ENCODE measurements around the gene DNAJC13.
A peak's percentile ranks its signal among the peaks of the same experiment; 100 is the strongest.
"Not testable (repeated sequence)": the region's sequence is repeated elsewhere in the genome, so short reads cannot be mapped to it uniquely, and the experiment has no call there.

Gene DNAJC13, protein sequence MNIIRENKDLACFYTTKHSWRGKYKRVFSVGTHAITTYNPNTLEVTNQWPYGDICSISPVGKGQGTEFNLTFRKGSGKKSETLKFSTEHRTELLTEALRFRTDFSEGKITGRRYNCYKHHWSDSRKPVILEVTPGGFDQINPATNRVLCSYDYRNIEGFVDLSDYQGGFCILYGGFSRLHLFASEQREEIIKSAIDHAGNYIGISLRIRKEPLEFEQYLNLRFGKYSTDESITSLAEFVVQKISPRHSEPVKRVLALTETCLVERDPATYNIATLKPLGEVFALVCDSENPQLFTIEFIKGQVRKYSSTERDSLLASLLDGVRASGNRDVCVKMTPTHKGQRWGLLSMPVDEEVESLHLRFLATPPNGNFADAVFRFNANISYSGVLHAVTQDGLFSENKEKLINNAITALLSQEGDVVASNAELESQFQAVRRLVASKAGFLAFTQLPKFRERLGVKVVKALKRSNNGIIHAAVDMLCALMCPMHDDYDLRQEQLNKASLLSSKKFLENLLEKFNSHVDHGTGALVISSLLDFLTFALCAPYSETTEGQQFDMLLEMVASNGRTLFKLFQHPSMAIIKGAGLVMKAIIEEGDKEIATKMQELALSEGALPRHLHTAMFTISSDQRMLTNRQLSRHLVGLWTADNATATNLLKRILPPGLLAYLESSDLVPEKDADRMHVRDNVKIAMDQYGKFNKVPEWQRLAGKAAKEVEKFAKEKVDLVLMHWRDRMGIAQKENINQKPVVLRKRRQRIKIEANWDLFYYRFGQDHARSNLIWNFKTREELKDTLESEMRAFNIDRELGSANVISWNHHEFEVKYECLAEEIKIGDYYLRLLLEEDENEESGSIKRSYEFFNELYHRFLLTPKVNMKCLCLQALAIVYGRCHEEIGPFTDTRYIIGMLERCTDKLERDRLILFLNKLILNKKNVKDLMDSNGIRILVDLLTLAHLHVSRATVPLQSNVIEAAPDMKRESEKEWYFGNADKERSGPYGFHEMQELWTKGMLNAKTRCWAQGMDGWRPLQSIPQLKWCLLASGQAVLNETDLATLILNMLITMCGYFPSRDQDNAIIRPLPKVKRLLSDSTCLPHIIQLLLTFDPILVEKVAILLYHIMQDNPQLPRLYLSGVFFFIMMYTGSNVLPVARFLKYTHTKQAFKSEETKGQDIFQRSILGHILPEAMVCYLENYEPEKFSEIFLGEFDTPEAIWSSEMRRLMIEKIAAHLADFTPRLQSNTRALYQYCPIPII (N-terminal part only)

GRCh38 chr3:132416807-132417694 lies at the start of gene DNAJC13:
DNAJC13 (plus strand) TSS chr3:132417502; CDS start chr3:132434551, 17,049 bp downstream.
- DNase-seq, result peak; percentile 80 to 82

DNA sequence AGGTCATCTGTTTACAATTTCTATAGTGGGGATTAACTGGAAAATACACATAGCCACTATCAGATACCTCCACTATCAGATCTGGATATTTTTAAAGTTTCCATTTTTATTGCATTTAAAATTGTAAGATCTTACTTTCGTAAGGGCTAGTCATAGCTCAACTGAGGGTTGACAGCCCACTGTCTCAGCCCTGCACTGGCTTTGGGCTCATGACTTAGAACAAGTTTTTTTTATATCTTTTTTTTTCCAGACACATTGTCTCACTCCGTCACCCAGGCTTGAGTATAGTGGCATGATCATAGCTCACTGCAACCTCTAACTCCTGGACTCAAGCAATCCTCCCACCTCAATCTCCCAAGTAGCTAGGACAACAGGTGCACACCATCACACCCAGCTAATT lies 48.8 kb upstream of the DNAJC13 start:
- no peak for DNase-seq

DNA sequence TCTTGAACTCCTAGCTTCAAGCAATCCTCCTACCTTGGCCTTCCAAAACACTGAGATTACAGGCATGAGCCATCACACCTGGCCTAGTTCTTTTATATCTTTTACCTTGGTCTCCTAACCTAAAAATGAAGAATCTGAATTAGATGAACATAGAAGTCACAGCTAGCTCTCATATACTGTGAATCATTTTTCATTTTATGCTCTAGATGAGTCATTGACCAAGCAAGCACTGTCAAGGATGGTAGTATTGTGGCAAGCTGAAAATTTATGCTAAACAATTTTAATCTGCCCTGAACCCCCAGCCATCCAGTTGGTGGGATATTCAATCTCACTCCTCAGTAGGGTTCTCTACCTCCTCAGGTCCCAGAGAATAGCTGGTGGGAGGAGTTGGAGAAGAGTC lies 48.3 kb upstream of the DNAJC13 start:
- no peak for DNase-seq

GRCh38 chr3:132376945-132377354 lies 40.4 kb upstream of the DNAJC13 start:
- DNase-seq, result not testable (repeated sequence)

DNA sequence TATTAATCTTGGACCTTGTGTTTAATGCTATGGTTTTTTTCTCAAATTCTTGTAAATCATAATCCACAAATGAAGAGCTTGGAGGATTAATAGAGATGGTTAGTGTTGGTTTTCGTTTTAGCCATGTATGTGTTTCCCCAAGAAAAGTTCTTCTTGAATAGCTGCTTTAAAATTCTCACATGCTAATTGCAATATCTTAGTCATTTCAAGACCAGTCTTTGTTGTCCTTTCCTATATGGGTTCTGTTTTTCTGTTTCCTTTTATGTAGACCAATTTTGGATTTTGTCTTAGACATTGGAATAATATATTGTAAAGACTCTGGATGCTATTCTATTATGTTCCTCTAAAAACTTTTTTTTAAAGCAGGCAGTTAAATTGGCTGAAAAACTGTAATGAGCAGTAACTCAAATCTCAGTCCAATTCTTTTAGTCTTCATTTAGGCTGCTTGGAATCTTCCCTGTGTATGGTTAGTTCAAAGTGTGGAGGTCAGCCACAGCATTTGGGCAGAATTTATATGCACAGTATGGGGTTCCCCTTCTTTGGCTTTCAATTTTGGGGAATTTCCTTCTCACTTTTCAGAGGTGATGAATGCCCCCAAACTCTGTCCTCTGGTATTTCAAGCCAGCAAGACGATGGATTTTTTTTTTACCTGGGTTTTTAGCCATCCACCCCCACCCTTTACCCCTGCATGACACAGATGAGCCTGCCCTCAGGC lies 39.1 kb upstream of the DNAJC13 start:
- DNase-seq, result no peak

DNA sequence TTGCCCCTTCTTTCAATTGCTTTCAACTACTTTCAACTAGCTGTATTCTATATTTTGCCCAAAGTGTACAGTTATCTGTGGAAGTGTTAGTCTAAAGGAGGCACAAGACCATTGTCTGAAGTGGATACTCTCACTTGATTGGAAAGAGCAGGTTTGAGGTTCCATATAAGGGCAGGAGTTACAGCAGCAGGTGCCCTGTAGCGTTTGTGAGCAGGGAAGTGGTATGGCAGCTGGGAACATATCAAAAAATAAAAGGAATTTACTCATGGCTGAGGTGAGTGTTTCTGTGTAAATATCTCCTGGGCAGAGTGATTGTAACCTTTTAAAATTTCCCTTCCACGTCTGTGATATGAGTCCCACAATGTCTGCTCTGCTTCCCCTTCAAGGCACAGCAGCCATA lies 38.5 kb upstream of the DNAJC13 start:
- DNase-seq, result no peak

DNA sequence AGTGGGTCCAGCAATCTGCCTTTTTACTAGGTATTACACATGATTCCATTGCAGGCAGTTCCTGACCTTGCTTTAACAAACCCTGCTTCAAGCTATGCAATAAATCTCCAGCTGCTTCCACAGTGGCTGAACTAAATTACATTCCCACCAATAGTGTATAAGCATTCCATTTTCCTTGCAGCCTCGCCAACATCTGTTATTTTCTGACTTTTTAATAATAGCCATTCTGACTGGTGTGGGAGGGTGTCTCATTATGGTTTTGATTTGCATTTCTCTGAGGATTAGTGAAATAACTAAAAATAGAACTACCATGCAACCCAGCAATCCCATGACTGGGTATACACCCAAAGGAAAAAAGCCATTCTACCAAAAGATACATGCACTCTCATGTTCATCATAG lies 36.4 kb upstream of the DNAJC13 start:
- DNase-seq, result no peak

DNA sequence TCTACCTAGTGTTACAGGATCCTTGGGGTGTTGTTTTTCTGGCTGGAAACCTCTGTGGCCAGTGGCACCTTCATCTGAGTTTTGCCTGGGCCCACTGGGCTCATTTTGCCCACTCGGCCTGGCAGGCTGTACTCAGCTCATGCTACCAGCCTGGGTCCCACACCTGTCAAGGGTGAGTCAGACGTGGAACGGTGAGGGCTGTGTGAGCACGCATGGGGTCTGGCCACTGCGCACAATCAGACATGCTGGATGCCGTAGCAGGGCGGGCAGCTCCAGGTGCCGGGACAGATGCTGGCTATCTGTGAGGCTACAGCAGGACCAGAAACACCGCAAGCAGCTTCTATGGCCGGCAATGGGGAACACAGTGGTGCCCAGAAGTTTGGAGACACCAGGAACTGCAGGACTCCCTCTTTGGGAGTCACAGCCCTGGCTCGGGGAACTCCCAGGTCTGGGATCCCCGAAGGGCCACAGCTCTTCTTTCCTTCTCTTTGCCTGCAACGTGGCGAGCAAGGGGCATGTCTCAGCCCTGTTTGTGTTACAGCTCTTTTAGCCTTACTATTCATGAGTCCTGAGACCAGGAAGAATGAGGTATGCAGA lies 35.9 kb upstream of the DNAJC13 start:
- DNase-seq, result no peak

GRCh38 chr3:132382267-132382666 lies 35.0 kb upstream of the DNAJC13 start:
- no peak for DNase-seq

GRCh38 chr3:132382688-132383194 lies 34.6 kb upstream of the DNAJC13 start:
- DNase-seq, result no peak

DNA sequence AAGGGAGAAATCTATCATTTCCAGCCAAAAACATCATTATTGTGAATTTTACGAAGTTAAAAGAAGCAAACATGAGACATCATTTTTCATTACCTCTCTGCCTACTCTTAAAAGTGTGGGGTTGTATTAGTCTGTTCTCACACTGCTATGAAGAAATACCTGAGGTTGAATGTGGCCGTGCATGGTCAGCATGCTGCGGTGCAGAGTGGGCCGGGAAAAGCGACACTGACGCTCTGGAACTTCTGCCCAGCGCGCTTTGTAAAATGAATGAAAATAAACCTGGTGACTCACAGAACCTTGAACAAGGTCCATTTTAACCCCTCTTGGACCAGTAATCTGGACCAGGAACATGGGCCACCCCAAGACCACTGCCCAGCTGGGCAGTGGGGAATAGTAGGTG lies 31.0 kb upstream of the DNAJC13 start:
- DNase-seq, result no peak

DNA sequence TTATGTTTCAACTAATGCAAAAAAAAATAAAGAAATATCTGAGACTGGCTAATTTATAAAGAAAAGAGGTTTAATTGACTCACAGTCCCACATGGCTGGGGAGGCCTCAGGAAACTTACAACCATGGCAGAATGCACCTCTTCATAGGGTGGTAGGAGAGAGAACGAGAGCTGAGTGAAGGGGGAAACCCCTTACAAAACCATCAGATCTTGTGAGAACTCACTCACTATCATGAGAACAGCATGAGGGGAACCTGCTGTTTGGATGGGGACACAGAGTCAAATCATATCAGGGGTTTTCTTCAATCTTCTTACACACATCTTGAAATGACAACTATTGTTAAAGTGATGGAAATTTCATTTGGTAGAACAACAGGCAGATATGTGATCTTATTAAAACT lies 24.6 kb upstream of the DNAJC13 start:
- not testable (repeated sequence) for DNase-seq

DNA sequence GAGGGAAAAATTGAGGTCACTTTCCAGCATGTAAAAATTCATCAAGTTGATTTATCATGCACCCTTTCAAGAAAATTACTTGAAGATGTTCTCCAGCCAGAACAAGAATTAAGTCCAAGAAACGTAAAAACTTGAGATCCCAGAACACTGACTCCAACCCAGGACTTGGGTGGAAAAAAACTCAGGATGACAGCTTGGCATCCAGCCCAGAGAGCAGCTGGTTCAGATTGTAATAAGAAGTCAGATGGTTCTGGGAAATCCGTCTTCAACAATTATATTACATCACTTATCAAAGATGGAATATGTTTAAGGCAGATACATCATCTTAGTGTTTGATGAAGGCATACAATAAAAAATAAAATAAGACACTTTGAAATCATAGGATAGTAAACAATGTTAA lies 23.0 kb upstream of the DNAJC13 start:
- no peak for DNase-seq

GRCh38 chr3:132395126-132395525 lies 22.2 kb upstream of the DNAJC13 start:
- DNase-seq, result no peak

- no peak for DNase-seq
These were observed 21.0 kb upstream of the DNAJC13 start for GRCh38 chr3:132396255-132396654.

- not testable (repeated sequence) for DNase-seq
These were observed 20.5 kb upstream of the DNAJC13 start for GRCh38 chr3:132396776-132397175.

DNA sequence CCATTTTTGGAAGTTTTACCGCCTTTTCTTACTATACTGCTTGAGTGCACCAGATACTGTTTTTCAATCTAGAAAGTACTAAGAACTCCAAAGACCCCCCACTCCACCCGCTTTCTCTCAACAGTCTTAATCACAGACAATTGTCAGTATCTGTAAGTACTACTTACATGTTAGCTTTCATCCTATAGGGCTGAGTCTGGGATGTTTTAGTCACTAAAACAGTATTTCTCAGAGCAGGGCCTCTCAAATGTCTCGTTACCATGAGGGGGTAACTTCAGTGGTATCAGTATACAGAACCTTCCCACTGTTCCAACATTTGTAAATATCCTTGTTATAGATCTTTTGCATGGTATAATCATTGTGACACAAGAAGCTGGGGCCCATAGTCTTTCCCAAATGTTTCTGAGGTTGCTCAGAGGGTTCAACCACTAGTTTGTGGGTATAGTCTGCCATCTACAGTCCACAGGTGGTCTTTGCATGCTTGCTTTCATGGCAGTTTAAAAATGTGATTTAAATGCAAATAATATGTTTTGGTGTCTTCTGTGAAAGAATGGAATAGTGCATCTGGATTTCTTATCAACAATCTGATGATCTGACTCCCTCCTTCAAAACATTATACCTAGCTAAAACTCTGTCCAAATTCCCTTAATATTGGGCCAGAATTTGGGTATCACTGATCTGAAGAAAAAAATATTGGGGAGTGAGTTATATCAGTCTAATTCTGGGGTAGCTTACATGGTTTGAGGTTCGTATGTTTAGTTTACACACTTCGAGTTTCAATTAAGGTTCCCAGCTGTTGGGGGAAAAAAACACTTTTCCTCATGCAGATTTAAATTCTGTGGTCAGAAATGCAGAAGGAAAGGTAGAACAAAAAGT lies 18.0 kb upstream of the DNAJC13 start:
- peak in 1 of 2 donors; percentile 15 for DNase-seq

DNA sequence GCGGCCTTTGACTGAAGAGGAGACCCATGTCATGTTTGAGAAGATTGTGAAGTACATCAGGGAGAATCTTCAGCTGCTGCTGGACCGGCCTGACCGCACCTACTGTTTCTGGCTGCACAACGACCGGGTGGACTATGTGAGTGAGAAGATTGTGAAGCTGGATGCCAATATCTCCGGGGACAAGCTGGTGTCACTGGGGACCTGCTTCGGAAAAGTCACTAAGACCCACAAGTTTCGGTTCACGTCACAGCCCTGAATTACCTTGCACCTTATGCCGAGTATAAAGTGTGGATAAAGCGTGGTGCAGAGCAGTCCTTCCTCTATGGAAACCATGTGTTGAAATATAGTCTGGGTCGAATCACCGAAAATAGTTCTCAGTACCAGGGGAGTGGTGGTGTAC lies 16.0 kb upstream of the DNAJC13 start:
- DNase-seq, result no peak

DNA sequence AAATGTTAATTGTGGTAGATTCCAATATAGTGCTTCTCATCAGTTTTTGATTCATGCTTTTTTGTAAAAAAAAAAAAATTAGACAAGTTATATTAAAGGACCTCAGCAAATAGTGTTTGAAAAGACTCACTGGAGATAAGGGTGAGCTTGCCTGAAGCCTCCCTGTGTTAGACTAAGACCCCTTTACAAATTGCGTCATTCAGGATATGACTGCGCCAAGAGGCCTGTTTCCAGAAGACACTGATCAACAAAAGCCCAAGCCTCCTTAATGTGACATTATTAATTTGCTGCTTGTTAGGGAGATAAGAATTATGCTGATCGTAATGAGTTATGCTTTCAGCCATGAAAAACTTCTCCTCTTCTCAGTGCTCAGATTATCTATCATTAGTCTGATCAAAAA lies 13.0 kb upstream of the DNAJC13 start:
- no peak for DNase-seq

DNA sequence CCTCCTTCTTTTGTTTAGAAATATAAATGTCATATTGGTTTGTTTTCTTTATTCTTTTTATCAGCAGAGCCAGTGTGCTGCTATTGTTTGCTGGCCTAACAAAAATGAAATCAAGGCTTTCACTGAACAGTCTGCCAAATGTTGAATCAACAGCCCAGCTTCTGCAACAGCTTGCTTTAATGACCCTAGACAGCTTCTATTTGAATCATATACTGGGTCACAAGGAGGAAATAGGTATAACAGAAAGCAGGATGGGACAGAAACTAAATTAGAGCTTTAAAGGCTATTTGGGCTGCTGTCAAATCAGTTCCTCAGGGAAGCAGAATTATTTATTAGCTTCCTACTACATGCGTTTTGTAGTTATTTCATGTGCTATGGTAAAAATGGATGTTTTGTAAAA lies 12.1 kb upstream of the DNAJC13 start:
- no peak for DNase-seq
